ENCODE results near the gene PIK3CG.
"Not testable (repeated sequence)": the region's sequence is repeated elsewhere in the genome, so short reads cannot be mapped to it uniquely, and the experiment has no call there.

Gene PIK3CG

GRCh38 chr7:106891548-106892410 lies 26.7 kb downstream of the PIK3CG start:
- H3K36me3 ChIP-seq = no peaks in the 10 kb centered on the region

GRCh38 chr7:106893591-106893990 lies 28.5 kb downstream of the PIK3CG start:
- Histone ChIP-seq H3K9me3 (peaks cover 0 to under 1% (median 0%) of the 10 kb centered on the region in 3 donors), H3K4me3 (no peak overlapping the region), H3K36me3 (no peaks in the 10 kb centered on the region), H3K4me1 (no peaks in the 10 kb centered on the region), H3K27me3 (no peaks in the 10 kb centered on the region), H3K27ac (no peak overlapping the region)
- DNase-seq = no peak
- no peak for TF ChIP-seq CTCF (IDR thresholded peaks at IDR 0.05)
- intact Hi-C loops (cut with DNase I; ENCODE audit: low total_unique reads) = no loop called here

More at GRCh38 chr7:106891548-106892410, 26.7 kb downstream of the PIK3CG start:
- no peaks in the 10 kb centered on the region for H3K27me3 ChIP-seq
- no peak for DNase-seq
- no peak for TF ChIP-seq CTCF (IDR thresholded peaks at IDR 0.05)
- no peaks in the 10 kb centered on the region for H3K9me3 ChIP-seq
- intact Hi-C loops (cut with DNase I; ENCODE audit: low total_unique reads) = no loop called here
- H3K4me1 ChIP-seq = no peaks in the 10 kb centered on the region
- H3K27ac ChIP-seq = no peak overlapping the region
- no peak overlapping the region for H3K4me3 ChIP-seq

- H3K27me3 ChIP-seq = no peaks in the 10 kb centered on the region
- DNase-seq = no peak
- H3K4me1 ChIP-seq = no peaks in the 10 kb centered on the region
- no peaks in the 10 kb centered on the region for H3K36me3 ChIP-seq
- no peak for TF ChIP-seq CTCF (IDR thresholded peaks at IDR 0.05)
- peaks cover 0 to 4% (median 0%) of the 10 kb centered on the region in 3 donors for H3K9me3 ChIP-seq
- no peak overlapping the region for H3K27ac ChIP-seq
- intact Hi-C loops (cut with DNase I; ENCODE audit: low total_unique reads) = no loop called here
- H3K4me3 ChIP-seq = no peak overlapping the region
Observed at GRCh38 chr7:106895246-106895864, 30.3 kb downstream of the PIK3CG start.

- no peak overlapping the region for H3K4me3 ChIP-seq
- H3K27me3 ChIP-seq = no peaks in the 10 kb centered on the region
- no peak overlapping the region for H3K27ac ChIP-seq
- no peak for TF ChIP-seq CTCF (IDR thresholded peaks at IDR 0.05)
- no peaks in the 10 kb centered on the region for H3K4me1 ChIP-seq
- peaks cover 0 to 4% (median 0%) of the 10 kb centered on the region in 3 donors for H3K9me3 ChIP-seq
- no peaks in the 10 kb centered on the region for H3K36me3 ChIP-seq
- intact Hi-C loops (cut with DNase I; ENCODE audit: low total_unique reads) = no loop called here
- DNase-seq = no peak
Observed at GRCh38 chr7:106896231-106896630, 31.1 kb downstream of the PIK3CG start.

GRCh38 chr7:106897553-106897952 lies 32.5 kb downstream of the PIK3CG start:
- H3K36me3 ChIP-seq, H3K27me3 ChIP-seq: not testable (repeated sequence)

GRCh38 chr7:106898967-106899366 lies 33.9 kb downstream of the PIK3CG start:
- H3K36me3 ChIP-seq; H3K9me3 ChIP-seq; H3K4me1 ChIP-seq; DNase-seq; H3K27ac ChIP-seq; H3K27me3 ChIP-seq; intact Hi-C loops (cut with DNase I; ENCODE audit: low total_unique reads); H3K4me3 ChIP-seq: not testable (repeated sequence)

More at GRCh38 chr7:106897553-106897952, 32.5 kb downstream of the PIK3CG start:
- intact Hi-C loops (cut with DNase I; ENCODE audit: low total_unique reads); DNase-seq; H3K4me3 ChIP-seq; H3K27ac ChIP-seq; H3K4me1 ChIP-seq; H3K9me3 ChIP-seq: not testable (repeated sequence)
